Measurements from ENCODE around the gene HSD17B12.

DNA sequence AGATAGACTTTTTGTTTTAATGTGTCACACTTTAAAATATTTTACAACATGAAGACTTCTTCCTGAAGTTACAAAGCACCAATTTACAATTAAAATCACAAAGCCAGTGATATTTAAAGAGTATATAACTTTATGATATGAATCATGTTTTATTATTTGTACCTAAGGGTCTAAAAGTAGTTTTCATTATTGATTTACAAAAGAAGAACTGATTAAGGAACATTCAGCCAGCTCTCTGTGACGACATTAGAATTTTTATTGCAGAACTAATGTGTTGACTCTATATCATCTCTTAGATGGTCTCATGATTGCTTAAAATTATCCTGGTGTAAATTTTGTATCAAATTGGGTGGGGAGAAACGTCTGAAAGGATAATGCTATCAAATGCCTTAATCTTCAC, 117.3 kb downstream of the HSD17B12 start:
- TF ChIP-seq, protein P1, sequence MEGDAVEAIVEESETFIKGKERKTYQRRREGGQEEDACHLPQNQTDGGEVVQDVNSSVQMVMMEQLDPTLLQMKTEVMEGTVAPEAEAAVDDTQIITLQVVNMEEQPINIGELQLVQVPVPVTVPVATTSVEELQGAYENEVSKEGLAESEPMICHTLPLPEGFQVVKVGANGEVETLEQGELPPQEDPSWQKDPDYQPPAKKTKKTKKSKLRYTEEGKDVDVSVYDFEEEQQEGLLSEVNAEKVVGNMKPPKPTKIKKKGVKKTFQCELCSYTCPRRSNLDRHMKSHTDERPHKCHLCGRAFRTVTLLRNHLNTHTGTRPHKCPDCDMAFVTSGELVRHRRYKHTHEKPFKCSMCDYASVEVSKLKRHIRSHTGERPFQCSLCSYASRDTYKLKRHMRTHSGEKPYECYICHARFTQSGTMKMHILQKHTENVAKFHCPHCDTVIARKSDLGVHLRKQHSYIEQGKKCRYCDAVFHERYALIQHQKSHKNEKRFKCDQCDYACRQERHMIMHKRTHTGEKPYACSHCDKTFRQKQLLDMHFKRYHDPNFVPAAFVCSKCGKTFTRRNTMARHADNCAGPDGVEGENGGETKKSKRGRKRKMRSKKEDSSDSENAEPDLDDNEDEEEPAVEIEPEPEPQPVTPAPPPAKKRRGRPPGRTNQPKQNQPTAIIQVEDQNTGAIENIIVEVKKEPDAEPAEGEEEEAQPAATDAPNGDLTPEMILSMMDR (IDR thresholded peaks at IDR 0.05): no peak
- no peak for TF ChIP-seq POLR2A (IDR thresholded peaks at IDR 0.05)
